ENCODE data around the gene GRPEL1.

DNA sequence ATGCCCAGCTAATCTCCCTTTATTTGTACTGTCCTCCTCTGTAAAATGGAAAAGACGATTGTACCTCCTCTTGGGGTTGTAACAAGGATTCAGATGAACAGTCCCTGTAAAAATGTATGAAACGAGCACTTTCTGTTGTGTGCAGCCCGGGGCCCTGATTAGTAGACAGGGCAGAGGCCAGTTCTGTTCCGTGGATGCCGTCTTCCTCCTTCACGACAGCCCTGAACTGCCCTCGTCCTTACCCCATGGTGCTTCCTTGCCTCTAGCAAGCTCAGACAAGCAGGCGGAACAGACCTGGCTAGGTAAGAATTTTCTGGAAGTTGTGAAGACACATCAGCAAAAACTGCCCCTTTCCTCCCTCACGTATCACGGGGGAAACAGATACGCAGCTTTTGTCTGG lies 47.0 kb downstream of the GRPEL1 start:
- TF ChIP-seq POLR2A (IDR thresholded peaks at IDR 0.05): no peak
- TF ChIP-seq, protein P1, sequence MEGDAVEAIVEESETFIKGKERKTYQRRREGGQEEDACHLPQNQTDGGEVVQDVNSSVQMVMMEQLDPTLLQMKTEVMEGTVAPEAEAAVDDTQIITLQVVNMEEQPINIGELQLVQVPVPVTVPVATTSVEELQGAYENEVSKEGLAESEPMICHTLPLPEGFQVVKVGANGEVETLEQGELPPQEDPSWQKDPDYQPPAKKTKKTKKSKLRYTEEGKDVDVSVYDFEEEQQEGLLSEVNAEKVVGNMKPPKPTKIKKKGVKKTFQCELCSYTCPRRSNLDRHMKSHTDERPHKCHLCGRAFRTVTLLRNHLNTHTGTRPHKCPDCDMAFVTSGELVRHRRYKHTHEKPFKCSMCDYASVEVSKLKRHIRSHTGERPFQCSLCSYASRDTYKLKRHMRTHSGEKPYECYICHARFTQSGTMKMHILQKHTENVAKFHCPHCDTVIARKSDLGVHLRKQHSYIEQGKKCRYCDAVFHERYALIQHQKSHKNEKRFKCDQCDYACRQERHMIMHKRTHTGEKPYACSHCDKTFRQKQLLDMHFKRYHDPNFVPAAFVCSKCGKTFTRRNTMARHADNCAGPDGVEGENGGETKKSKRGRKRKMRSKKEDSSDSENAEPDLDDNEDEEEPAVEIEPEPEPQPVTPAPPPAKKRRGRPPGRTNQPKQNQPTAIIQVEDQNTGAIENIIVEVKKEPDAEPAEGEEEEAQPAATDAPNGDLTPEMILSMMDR (IDR thresholded peaks at IDR 0.05): no peak
